ENCODE data around the gene NGEF.

NGEF gene

GRCh38 chr2:232835687-232836208 is 177.3 kb downstream of the NGEF start:
- TF ChIP-seq YY1 (IDR thresholded peaks at IDR 0.05; ENCODE audit: insufficient read depth, insufficient read length) (no peak), ZNF274 (IDR thresholded peaks at IDR 0.05; ENCODE audit: low read depth, low read length) (no peak), SUZ12 (IDR thresholded peaks at IDR 0.05; ENCODE audit: extremely low read depth, insufficient read depth, insufficient read length) (no peak)
- DNase-seq (ENCODE audit: low read depth, low spot score) = no peak
- peaks cover 80% of the 10 kb centered on the region for H3K36me3 ChIP-seq (ENCODE audit: insufficient read depth, insufficient read length, low read length)
- no peaks in the 10 kb centered on the region for H3K9me3 ChIP-seq (ENCODE audit: insufficient read depth, low read length)
- no peaks in the 10 kb centered on the region for H3K4me1 ChIP-seq (ENCODE audit: insufficient read depth, insufficient read length)
- H3K27me3 ChIP-seq (ENCODE audit: insufficient read depth, insufficient read length) = no peaks in the 10 kb centered on the region
- H3K4me3 ChIP-seq (ENCODE audit: insufficient read length, low read depth) = no peak overlapping the region
- no peak overlapping the region for H3K9ac ChIP-seq (ENCODE audit: insufficient read length, low read depth)

GRCh38 chr2:232833830-232834229 is 179.2 kb downstream of the NGEF start:
- Histone ChIP-seq H3K9me3 (ENCODE audit: insufficient read depth, low read length) (no peaks in the 10 kb centered on the region), H3K4me1 (ENCODE audit: insufficient read depth, insufficient read length) (no peaks in the 10 kb centered on the region), H3K9ac (ENCODE audit: insufficient read length, low read depth) (no peak overlapping the region), H3K36me3 (ENCODE audit: insufficient read depth, insufficient read length, low read length) (peaks cover 79% of the 10 kb centered on the region), H3K4me3 (ENCODE audit: insufficient read length, low read depth) (no peak overlapping the region), H3K27me3 (ENCODE audit: insufficient read depth, insufficient read length) (no peaks in the 10 kb centered on the region)
- DNase-seq (ENCODE audit: low read depth, low spot score) = no peak
- no peak for TF ChIP-seq YY1 (IDR thresholded peaks at IDR 0.05; ENCODE audit: insufficient read depth, insufficient read length)
- no peak for TF ChIP-seq SUZ12 (IDR thresholded peaks at IDR 0.05; ENCODE audit: extremely low read depth, insufficient read depth, insufficient read length)
- TF ChIP-seq ZNF274 (IDR thresholded peaks at IDR 0.05; ENCODE audit: low read depth, low read length) = no peak

GRCh38 chr2:232831496-232831895 is 181.6 kb downstream of the NGEF start:
- H3K4me3 ChIP-seq (ENCODE audit: insufficient read length, low read depth) = no peak overlapping the region
- H3K36me3 ChIP-seq (ENCODE audit: insufficient read depth, insufficient read length, low read length) = peaks cover 71% of the 10 kb centered on the region
- H3K9me3 ChIP-seq (ENCODE audit: insufficient read depth, low read length) = no peaks in the 10 kb centered on the region
- no peaks in the 10 kb centered on the region for H3K4me1 ChIP-seq (ENCODE audit: insufficient read depth, insufficient read length)
- no peak overlapping the region for H3K9ac ChIP-seq (ENCODE audit: insufficient read length, low read depth)
- no peak for DNase-seq (ENCODE audit: low read depth, low spot score)
- TF ChIP-seq ZNF274 (IDR thresholded peaks at IDR 0.05; ENCODE audit: low read depth, low read length) (no peak), YY1 (IDR thresholded peaks at IDR 0.05; ENCODE audit: insufficient read depth, insufficient read length) (no peak), SUZ12 (IDR thresholded peaks at IDR 0.05; ENCODE audit: extremely low read depth, insufficient read depth, insufficient read length) (no peak)
- H3K27me3 ChIP-seq (ENCODE audit: insufficient read depth, insufficient read length) = no peaks in the 10 kb centered on the region

- no peak for DNase-seq (ENCODE audit: low read depth, low spot score)
Observed at GRCh38 chr2:232829988-232830387, 183.1 kb downstream of the NGEF start.

More at GRCh38 chr2:232829988-232830387, 183.1 kb downstream of the NGEF start:
- no peak overlapping the region for H3K4me3 ChIP-seq (ENCODE audit: insufficient read length, low read depth)
- H3K36me3 ChIP-seq (ENCODE audit: insufficient read depth, insufficient read length, low read length) = peaks cover 64% of the 10 kb centered on the region
- H3K9ac ChIP-seq (ENCODE audit: insufficient read length, low read depth) = no peak overlapping the region
- H3K27me3 ChIP-seq (ENCODE audit: insufficient read depth, insufficient read length) = no peaks in the 10 kb centered on the region
- no peaks in the 10 kb centered on the region for H3K9me3 ChIP-seq (ENCODE audit: insufficient read depth, low read length)
- TF ChIP-seq ZNF274 (IDR thresholded peaks at IDR 0.05; ENCODE audit: low read depth, low read length) = no peak
- no peak for TF ChIP-seq SUZ12 (IDR thresholded peaks at IDR 0.05; ENCODE audit: extremely low read depth, insufficient read depth, insufficient read length)
- no peak for TF ChIP-seq YY1 (IDR thresholded peaks at IDR 0.05; ENCODE audit: insufficient read depth, insufficient read length)
- H3K4me1 ChIP-seq (ENCODE audit: insufficient read depth, insufficient read length) = no peaks in the 10 kb centered on the region
